ENCODE results near the gene CDKN1C.

The CDKN1C gene

GRCh38 chr11:2904153-2905052 is 18.8 kb upstream of the CDKN1C start:
- no peak for DNase-seq

- no peak for DNase-seq
Measured at GRCh38 chr11:2903672-2904011, 18.1 kb upstream of the CDKN1C start.

- DNase-seq, result no peak
Measured at GRCh38 chr11:2902784-2903671, 17.5 kb upstream of the CDKN1C start.

GRCh38 chr11:2901854-2902783 is 16.5 kb upstream of the CDKN1C start:
- peak; percentile 93 to 95 for DNase-seq

GRCh38 chr11:2901196-2901796 is 15.7 kb upstream of the CDKN1C start:
- no peak for DNase-seq

GRCh38 chr11:2899080-2899783 is 13.7 kb upstream of the CDKN1C start:
- DNase-seq, result no peak

GRCh38 chr11:2898366-2899079 is 12.9 kb upstream of the CDKN1C start:
- peak; percentile 63 to 71 for DNase-seq

- no peak for DNase-seq
Measured at GRCh38 chr11:2897048-2897447, 11.5 kb upstream of the CDKN1C start.

- DNase-seq, result no peak
Measured at GRCh38 chr11:2896047-2896446, 10.5 kb upstream of the CDKN1C start.

GRCh38 chr11:2893935-2894334 is 8.4 kb upstream of the CDKN1C start:
- no peak for DNase-seq

- DNase-seq, result peak; percentile 41 to 56
Measured at GRCh38 chr11:2892967-2893528, 7.5 kb upstream of the CDKN1C start.

GRCh38 chr11:2892215-2892966 is 6.8 kb upstream of the CDKN1C start:
- DNase-seq, result peak; percentile 58 to 72

- DNase-seq, result no peak
Measured at GRCh38 chr11:2891326-2892214, 6.0 kb upstream of the CDKN1C start.

GRCh38 chr11:2890466-2891294 is 5.1 kb upstream of the CDKN1C start:
- no peak for DNase-seq

- DNase-seq, result no peak
Measured at GRCh38 chr11:2889362-2890273, 4.0 kb upstream of the CDKN1C start.

GRCh38 chr11:2888266-2888968 is 2.8 kb upstream of the CDKN1C start:
- peak; percentile 82 to 88 for DNase-seq

Data from CD4-positive, alpha-beta T cell treated with Interferon alpha-2 for 1 hour (primary cell).